ENCODE data around the gene CTSO.
"Not testable (repeated sequence)": the region's sequence is repeated elsewhere in the genome, so short reads cannot be mapped to it uniquely, and the experiment has no call there.

The CTSO gene

GRCh38 chr4:155906554-155907247, 47.0 kb downstream of the CTSO start:
- DNase-seq, result peak; percentile 99

DNA sequence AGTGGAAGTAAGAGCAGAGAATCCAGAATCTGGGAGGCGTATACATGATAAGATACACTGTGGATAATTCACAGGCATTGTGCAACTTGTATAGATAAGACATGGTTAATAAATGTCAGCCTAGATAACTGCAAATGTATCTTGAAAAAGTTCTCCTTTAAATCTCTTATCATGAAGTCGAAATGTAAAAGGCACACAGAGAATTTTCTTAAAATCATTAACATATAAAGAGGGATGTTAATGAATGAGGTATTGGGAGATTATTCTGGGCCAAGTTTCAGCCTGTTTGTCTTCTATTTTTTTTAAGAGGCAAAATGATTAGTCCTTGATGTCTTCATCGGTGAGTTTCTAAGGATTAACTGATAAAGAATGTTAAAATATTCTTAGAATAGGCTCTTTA, 49.3 kb downstream of the CTSO start:
- DNase-seq, result peak; percentile 24

GRCh38 chr4:155903453-155903852, 50.2 kb downstream of the CTSO start, which contains the start of gene TDO2:
TSS of gene TDO2 (plus strand) at chr4:155903696. CDS start at chr4:155903759, 63 bp downstream.
- DNase-seq, result no peak

DNA sequence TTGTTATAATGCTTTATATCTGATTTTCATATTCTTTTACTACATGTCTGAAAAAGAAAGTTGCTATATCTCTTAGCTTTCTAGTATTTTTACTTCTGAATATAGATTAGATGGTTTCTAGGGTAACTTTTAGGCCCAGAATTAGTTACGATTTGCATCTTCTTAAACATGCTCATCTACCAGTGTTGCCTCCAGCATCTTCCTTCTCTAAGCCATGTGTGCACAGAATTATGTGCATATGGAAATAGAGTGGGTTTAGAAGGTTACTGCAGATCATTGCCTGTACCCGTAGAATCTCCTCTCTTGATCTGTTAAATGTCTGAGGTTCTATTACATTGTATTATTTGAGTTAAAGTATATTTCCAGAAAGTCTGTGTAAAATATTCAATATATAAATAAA, 52.7 kb downstream of the CTSO start:
- DNase-seq, result no peak

DNA sequence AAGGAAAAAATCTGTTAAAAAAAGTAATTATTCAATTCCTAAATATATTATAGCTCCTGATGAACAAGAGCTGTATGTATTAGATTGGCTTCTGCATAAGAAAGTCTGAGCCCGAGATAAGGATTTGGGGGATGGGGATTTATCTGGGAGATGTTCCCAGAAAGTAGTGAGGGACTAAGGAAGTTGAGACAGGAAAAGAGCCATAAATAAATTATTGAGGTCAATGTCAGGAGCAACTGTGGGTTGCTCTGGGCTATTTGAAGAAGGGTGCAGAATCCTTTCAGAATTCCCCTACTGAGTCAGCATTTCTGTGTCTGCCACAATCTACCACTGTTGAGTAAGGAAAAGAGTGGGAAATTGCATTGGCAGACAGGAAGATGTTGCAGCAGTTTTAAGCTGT, 53.3 kb downstream of the CTSO start:
- DNase-seq, result peak; percentile 59

GRCh38 chr4:155899891-155900290, 53.8 kb downstream of the CTSO start:
- DNase-seq, result no peak

GRCh38 chr4:155898371-155898770, 55.3 kb downstream of the CTSO start:
- DNase-seq, result not testable (repeated sequence)

- peak; percentile 64 for DNase-seq
Measured at GRCh38 chr4:155891058-155891457, 62.6 kb downstream of the CTSO start.

DNA sequence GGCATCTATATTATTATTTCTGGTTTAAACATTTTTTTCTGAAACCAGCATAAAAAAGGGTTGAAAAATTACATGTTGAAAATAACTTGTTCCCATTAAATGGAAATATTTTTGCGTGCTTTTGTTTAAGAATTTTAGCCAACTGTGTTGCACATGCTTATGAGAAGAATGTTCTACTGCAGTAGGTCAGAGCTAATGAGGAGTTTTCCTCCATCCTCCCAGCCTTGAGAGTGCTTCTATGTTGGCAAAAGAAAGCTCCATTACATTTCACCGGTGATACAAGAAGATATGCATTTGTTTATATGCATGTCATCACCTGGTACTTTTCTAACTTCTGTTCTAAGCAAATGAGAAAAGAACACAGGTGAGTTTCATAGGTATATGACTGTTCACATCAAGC, 63.7 kb downstream of the CTSO start:
- DNase-seq, result no peak

DNA sequence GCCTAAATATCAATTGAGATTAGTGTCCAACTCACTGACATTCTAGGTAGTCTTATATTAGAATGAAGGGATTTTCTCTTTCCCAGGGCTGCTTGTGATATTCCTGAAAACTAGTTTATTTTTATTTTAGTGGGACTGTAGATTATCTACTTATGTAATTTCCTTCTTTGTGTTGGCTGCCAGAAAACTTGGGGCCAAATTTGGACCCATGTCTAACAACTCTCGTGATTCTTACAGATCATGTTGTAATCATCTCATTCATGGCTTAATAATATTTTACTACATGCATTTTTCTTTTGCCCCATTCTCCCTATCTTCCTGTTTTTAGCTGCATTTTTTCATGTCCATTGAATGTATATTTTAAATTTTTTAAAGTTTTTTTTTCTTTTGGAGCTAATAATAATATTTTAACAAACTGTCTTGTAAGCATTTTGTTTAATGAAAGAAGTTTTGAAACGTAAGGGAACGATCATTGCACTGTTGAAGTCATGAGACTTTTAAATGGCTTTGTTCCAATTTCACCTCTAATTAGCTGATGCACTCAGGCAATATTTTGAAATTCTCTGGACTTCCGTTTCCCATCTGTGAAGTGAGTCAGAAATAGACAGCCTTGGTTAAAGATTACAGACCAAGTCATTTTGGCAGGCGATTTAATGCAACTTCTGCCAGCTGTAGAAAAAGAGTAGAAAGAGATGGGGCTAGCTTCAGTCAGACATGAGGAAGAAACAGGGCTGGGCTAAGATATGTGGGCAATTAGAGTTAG, 64.5 kb downstream of the CTSO start:
- peak; percentile 54 for DNase-seq

- DNase-seq, result no peak
Measured at GRCh38 chr4:155887847-155888570, 65.7 kb downstream of the CTSO start.

DNA sequence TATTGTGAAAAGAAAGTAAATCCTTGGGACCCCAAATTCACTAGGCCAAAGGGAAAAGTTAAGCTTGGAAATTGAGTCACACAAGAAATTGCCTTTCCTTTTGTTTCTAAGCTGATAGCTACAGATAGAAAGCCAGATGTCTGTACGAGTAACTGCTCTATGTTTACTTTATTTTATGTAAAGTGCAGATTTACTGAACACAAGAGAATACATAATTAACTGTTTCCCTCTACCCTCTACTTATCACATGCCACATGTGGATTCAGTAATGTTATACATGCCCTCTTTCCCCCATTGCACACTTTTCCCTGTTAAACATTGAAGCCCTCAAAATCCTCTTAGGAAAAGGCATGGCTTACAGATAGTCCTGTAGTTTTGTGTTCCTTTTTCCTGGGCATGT, 66.6 kb downstream of the CTSO start:
- no peak for DNase-seq

- no peak for DNase-seq
Measured at GRCh38 chr4:155885666-155886065, 68.0 kb downstream of the CTSO start.

DNA sequence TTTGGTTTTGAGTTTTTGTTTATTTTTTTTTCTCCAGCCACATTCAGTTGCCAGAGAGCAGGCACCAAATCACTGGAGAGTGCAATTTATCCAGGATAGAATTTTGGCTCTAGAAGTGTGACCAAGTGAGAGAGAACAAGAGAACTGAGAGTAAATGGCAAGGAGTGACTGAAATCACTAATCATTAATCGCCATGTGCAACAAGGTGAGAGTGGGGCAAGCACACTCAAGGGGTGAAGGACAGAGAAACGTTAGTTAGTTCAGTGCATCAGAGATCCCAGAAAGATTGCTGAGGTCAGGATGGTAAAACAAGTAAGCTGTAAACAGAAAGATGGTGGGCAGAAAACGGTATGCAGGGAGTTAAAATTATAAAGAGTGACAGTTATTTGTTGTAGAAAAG, 69.8 kb downstream of the CTSO start:
- no peak for DNase-seq

DNA sequence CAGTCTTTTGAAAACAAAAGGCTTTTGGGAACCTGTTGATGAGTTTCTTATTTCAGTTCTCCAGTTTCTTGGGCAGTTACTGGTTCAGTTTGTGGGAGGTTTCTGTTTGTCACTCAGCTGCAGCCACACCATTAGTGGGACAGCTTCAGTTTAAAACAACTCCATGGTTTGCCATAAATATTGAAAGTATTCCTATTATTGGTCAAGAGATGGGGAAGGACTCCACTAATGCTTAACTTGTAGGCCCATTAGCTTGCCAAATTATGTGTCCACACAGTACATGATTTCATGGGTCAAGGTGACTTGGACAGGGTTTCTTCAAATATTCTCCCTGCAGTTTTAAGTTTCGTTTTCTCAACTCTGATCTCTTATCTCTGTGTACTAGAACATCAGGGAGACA, 72.1 kb downstream of the CTSO start:
- DNase-seq, result no peak

GRCh38 chr4:155879767-155880166, 73.9 kb downstream of the CTSO start:
- no peak for DNase-seq

- no peak for DNase-seq
Measured at GRCh38 chr4:155878611-155879010, 75.1 kb downstream of the CTSO start.

DNA sequence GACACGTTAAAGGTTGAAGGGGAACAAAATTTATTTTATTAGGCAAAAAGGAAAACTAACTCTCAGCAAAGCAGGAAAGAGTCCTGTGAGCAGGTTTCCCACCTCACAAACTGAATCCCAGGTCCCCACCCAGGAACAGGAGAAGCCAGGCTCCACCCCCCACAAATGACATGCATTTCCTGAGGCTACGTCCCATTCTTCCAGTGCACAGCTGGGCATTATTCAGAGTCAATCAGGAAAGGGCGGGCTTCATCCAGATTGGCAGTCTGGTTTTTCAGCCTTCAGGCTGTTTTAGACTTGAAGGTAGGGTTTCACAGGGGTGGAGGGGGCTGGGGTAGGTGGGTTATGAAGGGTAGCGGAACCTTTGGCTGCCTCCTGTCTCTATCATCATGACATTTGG, 75.7 kb downstream of the CTSO start:
- no peak for DNase-seq

GRCh38 chr4:155875878-155876277, 77.8 kb downstream of the CTSO start:
- DNase-seq, result no peak
